ENCODE measurements around the gene TSPAN14. TPM values are rescaled to one million over a fixed set of nuclear protein-coding genes. Genes with fewer than 3 reads are reported as not detected.
A peak's percentile ranks its signal among the peaks of the same experiment; 100 is the strongest.

TSPAN14 gene
- total RNA-seq, 1 donor from 2014 or later, result 111 TPM

GRCh38 chr10:80484243-80484642, 30.1 kb downstream of the TSPAN14 start:
- Mint-ChIP-seq H3K27me3 (no peaks in the 10 kb centered on the region), H3K27ac (peak overlapping the region; percentile 64), H3K4me3 (peak overlapping the region; percentile 31), H3K4me1 (ENCODE audit: unreplicated experiment) (peaks cover 47% of the 10 kb centered on the region), H3K36me3 (peaks cover 14% of the 10 kb centered on the region), H3K9me3 (no peaks in the 10 kb centered on the region)
- no peak for TF ChIP-seq CTCF (conservative IDR thresholded peaks at IDR 0.05)
- no peak for DNase-seq (ENCODE audit: extremely low spot score, unreplicated experiment)

GRCh38 chr10:80484676-80485075, 30.6 kb downstream of the TSPAN14 start:
- Mint-ChIP-seq H3K27ac (peak overlapping the region; percentile 64), H3K27me3 (no peaks in the 10 kb centered on the region), H3K9me3 (no peaks in the 10 kb centered on the region), H3K4me1 (ENCODE audit: unreplicated experiment) (peaks cover 47% of the 10 kb centered on the region), H3K36me3 (peaks cover 16% of the 10 kb centered on the region), H3K4me3 (peak overlapping the region; percentile 31)
- TF ChIP-seq CTCF (conservative IDR thresholded peaks at IDR 0.05), result no peak
- no peak for DNase-seq (ENCODE audit: extremely low spot score, unreplicated experiment)

GRCh38 chr10:80485076-80485945, 31.2 kb downstream of the TSPAN14 start:
- H3K27me3 Mint-ChIP-seq, result no peaks in the 10 kb centered on the region
- no peak for DNase-seq (ENCODE audit: extremely low spot score, unreplicated experiment)
- H3K36me3 Mint-ChIP-seq, result peaks cover 19% of the 10 kb centered on the region
- TF ChIP-seq CTCF (conservative IDR thresholded peaks at IDR 0.05), result no peak
- H3K9me3 Mint-ChIP-seq, result no peaks in the 10 kb centered on the region
- peak overlapping the region; percentile 30 for H3K4me3 Mint-ChIP-seq
- peaks cover 51% of the 10 kb centered on the region for H3K4me1 Mint-ChIP-seq (ENCODE audit: unreplicated experiment)
- H3K27ac Mint-ChIP-seq, result peak overlapping the region; percentile 64

GRCh38 chr10:80485946-80486764, 32.0 kb downstream of the TSPAN14 start:
- no peaks in the 10 kb centered on the region for H3K9me3 Mint-ChIP-seq
- H3K4me1 Mint-ChIP-seq (ENCODE audit: unreplicated experiment), result peaks cover 54% of the 10 kb centered on the region
- H3K27ac Mint-ChIP-seq, result peak overlapping the region; percentile 64
- no peaks in the 10 kb centered on the region for H3K27me3 Mint-ChIP-seq
- peak overlapping the region; percentile 59 for H3K4me3 Mint-ChIP-seq
- DNase-seq (ENCODE audit: extremely low spot score, unreplicated experiment), result no peak
- TF ChIP-seq CTCF (conservative IDR thresholded peaks at IDR 0.05), result no peak
- H3K36me3 Mint-ChIP-seq, result peaks cover 25% of the 10 kb centered on the region

GRCh38 chr10:80486785-80487420, 32.8 kb downstream of the TSPAN14 start:
- Mint-ChIP-seq H3K4me3 (peak overlapping the region; percentile 59), H3K27ac (peak overlapping the region; percentile 64), H3K27me3 (no peaks in the 10 kb centered on the region), H3K4me1 (ENCODE audit: unreplicated experiment) (peaks cover 48% of the 10 kb centered on the region), H3K9me3 (no peaks in the 10 kb centered on the region), H3K36me3 (peaks cover 27% of the 10 kb centered on the region)
- no peak for DNase-seq (ENCODE audit: extremely low spot score, unreplicated experiment)
- TF ChIP-seq CTCF (conservative IDR thresholded peaks at IDR 0.05), result no peak

All from type B pancreatic cell (in vitro differentiated cells).